Upper lobe of left lung (tissue), 4 donors: Measurements from ENCODE around the gene HACD2.

Experiments used
- CTCF ChIP-seq, 6 experiments: fragments of 450-650 bp in 4 of 6; fragments of 200-600 bp in 2 of 6; sonication (generic) in 2 of 6; IDR thresholded peaks; one replicate each; pipeline ENCODE4 v1.5.1; 2016 to 2019; ENCODE audit warnings: antibody characterized with exemption in 6 of 6
- POLR2A ChIP-seq, 4 donors: fragments of 450-650 bp; IDR thresholded peaks; one replicate each; pipeline ENCODE4 v1.5.1; 2016 to 2017; ENCODE audit warnings: antibody characterized with exemption in 4 of 4, mild to moderate bottlenecking in 2 of 4

DNA sequence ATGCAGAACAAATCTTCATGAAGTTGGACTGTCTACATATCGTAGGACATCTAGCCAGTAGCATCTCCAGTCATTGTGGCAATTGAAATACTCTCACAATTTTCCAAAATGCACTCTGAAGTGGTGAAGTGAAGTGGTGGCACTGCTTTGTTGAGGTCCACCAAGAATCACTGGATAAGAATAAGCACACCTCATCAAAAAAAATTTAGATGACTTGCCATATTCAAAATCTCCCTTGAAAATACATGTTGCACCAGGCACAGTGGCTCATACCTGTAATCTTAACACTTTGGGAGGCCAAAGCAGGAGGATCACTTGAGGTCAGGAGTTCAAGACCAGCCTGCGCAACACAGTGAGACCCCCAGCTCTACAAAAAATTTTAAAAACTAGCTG lies 12.9 kb downstream of the HACD2 start:
- no peak for TF ChIP-seq CTCF (IDR thresholded peaks at IDR 0.05)
- TF ChIP-seq POLR2A (IDR thresholded peaks at IDR 0.05): no peak
